NCI-H82 treated with DMSO at 0.1 percent for 48 hours (cell line): ENCODE data around the gene RCAN1.
"Not testable (repeated sequence)": the region's sequence is repeated elsewhere in the genome, so short reads cannot be mapped to it uniquely, and the experiment has no call there.

Experiments
- DNase-seq: peaks from one replicate; lab custom pipeline; 2025; ENCODE audit not compliant: unreplicated experiment; lab: John Stamatoyannopoulos, UW

RCAN1 gene

GRCh38 chr21:34570313-34570712, 44.6 kb downstream of the RCAN1 start:
- DNase-seq, result no peak

GRCh38 chr21:34569381-34569979, 45.4 kb downstream of the RCAN1 start:
- DNase-seq, result no peak

- DNase-seq, result not testable (repeated sequence)
Measured at GRCh38 chr21:34568801-34569200, 46.1 kb downstream of the RCAN1 start.

GRCh38 chr21:34567604-34568155, 47.2 kb downstream of the RCAN1 start:
- DNase-seq, result no peak

GRCh38 chr21:34565238-34565637, 49.7 kb downstream of the RCAN1 start:
- no peak for DNase-seq

- DNase-seq, result not testable (repeated sequence)
Measured at GRCh38 chr21:34563370-34563769, 51.5 kb downstream of the RCAN1 start.

DNA sequence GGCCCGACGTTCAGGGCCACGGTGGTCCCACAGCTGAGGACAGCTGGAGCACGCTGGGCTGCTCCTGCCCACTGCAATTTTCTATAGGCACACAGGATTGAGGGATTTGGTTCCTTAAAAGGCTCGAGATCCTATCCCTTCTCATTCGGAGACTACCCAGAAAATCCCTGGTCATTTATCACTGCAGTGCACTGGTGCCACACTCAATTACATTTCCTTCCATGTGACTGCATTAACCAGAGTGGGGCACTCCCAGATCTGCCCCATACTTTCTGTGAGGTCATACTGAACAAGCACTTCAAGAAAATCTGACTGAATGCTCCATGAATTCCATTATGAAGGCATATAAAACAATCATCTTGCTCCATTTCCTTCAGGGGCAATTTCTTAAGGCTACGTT, 53.1 kb downstream of the RCAN1 start:
- no peak for DNase-seq

DNA sequence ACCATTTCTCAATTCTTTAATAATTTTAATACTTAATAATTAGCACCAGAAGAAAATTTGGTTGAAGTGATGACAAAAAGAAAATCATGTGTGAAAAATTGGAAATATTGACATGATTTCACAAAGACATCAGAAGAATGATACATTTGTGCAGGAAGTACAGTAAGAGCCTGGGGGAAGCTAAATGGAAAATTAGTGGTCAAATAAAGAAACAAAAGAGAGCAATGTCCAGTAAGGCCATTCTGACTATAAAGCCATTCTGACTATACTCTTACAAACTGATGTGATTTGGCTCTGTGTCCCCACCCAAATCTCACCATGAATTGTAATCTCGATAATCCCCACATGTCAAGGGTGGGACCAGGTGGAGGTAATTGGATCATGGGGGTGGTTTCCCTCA, 54.3 kb downstream of the RCAN1 start:
- no peak for DNase-seq

DNA sequence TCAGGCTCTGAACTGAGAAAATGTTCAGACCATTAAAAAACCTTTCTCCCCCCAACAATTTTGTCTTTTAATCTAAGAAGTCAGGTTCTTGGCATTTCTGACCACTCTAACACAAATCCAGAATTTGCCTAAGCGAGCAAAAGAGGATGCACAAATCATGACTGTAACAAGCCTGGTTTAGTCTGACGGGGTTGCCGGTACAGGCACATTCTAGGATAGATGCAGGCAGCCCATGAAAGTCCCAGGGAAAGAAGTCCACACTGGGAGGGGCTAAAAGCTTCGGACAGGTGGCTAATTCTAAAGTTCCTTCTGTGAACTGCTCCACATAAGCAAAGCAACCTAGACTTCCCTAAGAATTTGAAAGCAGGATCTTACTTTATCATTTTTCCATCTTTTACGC, 54.9 kb downstream of the RCAN1 start:
- no peak for DNase-seq

DNA sequence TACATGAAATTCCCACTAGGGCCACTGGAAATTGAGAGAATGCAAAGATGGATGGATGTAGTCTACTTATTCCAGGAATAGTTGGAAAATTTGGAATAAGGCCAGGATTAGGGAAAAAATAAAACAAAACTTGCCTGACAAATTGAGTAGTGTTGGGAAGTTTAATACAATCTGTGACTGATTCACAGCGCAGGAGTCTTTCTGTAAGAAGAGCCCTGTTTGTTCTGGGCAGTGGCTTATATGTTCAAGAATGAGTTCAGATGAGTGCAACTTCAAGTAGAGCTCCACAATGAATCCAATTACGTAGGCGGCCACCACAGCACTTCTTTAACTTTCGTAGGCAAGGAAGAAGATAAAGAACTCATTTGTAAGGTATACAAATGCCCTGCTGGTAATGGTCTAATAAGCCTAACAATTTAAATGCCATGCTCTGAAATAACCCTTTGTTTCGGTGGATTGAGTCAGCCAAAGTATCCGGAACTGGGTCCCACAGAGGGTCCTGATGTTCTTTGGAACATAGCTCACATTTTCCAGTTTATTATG, 55.8 kb downstream of the RCAN1 start:
- DNase-seq, result no peak

DNA sequence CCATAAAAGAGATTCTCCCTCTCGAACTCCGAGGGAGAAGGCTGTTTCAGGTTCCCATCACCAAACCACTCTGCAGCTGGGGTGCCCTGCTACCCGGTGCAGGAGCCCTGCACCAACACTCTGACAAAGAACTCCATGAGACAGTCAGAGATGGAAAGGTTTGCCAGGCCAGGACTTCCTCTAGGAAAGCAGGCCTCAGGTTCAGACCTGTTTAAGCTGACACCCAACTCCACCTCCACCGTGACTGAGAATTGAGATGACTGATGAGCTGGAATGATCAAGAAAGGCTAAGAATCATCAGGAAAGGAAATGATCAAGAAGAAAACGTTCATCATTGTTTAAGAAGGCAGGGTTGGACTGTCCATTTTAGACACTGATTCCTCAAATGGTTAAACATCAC, 56.7 kb downstream of the RCAN1 start:
- no peak for DNase-seq

DNA sequence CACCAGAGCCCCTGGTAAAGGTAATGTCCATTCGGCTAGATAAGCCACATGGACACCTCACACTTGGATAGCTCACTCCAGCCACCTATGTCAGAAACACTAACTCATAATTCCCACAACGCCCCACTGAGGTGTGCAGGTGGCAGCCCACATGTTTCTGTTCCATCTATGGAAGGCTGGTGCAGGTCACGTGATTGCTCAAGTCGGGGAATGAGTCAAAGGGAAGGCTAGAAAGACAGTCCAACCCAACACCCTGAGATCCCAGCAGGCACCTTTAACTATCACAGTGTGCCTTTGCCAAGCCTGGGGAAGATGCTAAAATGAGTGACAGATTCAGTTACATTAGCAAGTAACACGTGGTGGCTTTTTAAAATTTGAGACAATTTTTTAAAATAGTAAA, 57.7 kb downstream of the RCAN1 start:
- DNase-seq, result no peak

GRCh38 chr21:34554670-34555069, 60.2 kb downstream of the RCAN1 start:
- not testable (repeated sequence) for DNase-seq

DNA sequence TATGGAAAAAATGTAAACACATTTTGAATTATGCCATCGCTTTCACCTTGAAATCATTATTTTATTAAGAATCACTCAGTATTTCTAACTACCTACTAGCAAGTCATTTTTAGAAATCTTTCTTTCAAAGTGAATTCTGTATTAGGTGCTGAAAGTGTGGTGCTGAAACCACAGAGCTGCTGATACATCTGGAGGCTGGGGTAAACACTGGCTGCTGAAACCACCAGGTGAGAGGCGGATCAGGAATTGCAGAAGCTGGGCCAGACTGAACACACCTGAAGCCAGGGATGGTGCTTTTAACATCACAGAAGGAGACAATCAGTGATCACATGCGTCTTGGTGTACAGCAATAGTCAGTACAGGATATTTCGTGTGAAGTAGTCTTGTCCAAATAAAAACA, 60.7 kb downstream of the RCAN1 start:
- no peak for DNase-seq

GRCh38 chr21:34553151-34553952, 61.6 kb downstream of the RCAN1 start:
- no peak for DNase-seq

DNA sequence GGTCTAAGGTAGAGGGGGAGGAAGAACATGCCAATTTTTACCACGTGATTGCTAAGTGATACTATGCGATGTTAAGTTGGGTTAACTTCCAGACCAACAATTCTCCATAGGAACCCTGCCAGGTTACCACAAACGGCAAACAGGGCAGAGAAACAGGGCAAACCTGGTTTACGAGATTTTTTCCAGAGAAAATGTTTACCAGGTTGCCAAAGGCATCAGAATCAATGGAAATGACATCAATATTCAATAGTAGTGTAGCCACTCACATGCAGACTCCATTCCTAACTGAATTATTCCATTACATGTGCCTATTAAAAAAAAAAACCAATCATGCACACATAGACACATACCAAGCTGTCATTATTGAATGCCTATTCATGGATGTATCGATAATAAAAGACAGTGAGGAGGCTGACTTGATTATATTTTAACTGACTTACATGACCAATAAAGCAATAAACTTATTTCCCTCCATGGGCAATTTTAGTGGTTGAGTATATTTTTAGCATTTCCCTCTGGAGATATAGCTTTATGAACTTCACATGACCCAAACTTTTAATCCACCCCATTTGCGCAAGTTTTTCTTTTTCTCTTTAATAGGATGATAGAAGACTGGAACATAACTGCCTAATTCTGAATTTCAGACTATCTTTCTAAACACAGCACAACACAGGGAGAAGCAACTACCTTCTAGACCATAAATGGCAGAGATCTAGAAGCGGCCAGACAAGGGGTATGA, 62.4 kb downstream of the RCAN1 start:
- DNase-seq, result no peak

- no peak for DNase-seq
Measured at GRCh38 chr21:34550182-34550799, 64.6 kb downstream of the RCAN1 start.

- no peak for DNase-seq
Measured at GRCh38 chr21:34548781-34549376, 66.0 kb downstream of the RCAN1 start.

DNA sequence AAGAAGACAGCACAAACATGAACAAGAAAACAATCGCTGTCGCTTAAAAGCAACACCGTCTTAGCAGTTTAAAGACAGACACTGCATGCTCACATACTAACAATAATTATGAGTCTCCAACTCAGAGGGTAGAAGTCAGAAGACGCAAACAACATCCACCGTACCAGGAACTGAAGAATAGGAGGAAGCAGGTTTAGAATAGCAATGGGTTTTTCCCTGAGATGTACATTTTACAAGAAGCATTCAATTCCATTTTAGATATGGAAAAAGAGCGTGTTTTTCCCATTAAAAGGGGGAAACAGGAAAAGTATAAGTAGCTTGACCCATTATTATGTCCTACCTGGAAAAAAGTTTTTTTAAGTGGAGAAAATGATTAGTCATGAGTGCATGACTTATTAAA, 68.4 kb downstream of the RCAN1 start:
- DNase-seq, result no peak

DNA sequence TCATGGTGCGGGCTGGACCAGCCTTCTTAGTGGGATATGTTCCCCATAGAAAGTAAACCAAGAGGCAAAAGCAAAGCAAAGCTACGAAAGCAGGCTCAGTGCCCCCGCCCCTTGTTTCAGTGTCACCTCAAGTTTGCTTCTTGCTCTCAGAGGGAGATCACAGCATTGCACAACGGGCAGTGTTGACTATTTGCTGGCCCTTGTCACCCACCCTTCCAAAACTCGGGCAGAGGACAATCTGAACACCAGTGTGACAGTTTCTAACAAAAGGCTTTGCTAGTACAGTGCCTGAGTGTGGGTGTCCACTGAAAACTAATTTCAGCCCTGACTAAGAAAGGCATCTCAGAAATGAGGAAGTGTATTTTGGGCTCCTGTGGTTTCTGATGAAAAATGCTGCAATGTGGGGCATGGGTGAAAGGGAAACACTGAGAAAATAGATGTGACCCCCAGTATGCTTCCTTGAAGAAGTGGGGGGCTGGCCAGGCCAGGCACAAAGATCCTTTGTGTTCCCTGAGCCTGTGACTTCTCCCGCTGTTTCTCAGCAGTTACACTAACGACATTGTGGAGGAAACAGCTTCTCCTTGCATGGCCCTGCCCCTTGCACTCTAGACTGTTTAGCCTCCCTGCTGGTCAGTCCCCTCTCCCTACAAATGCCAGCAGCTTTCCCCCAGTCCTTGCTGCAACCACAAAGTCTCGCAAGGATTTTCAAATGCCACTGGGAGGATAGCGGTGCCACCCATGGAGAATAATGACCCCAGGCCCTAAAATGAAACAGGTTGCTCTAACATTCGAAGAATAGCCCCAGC, 69.6 kb downstream of the RCAN1 start:
- DNase-seq, result no peak
